Bone marrow (tissue), 2 donors: ENCODE measurements around the gene DPM3.
"Not testable (repeated sequence)": the region's sequence is repeated elsewhere in the genome, so short reads cannot be mapped to it uniquely, and the experiment has no call there.

ENCODE experiments used
- DNase-seq, 2 donors: peaks; one replicate each; lab custom pipeline; 2025; lab: John Stamatoyannopoulos, UW

DPM3 gene

GRCh38 chr1:155139895-155140629, at the start of gene DPM3:
TSS of gene DPM3 (minus strand) at chr1:155140531. CDS start at chr1:155140240, 291 bp downstream.
- peak; percentile 65 to 76 for DNase-seq

GRCh38 chr1:155189926-155190325, 49.6 kb upstream of the DPM3 start:
- not testable (repeated sequence) for DNase-seq

GRCh38 chr1:155188268-155188667, 47.9 kb upstream of the DPM3 start:
- no peak for DNase-seq

GRCh38 chr1:155187456-155187891, 47.1 kb upstream of the DPM3 start:
- no peak for DNase-seq

GRCh38 chr1:155186794-155187455, 46.6 kb upstream of the DPM3 start:
- DNase-seq, result no peak

GRCh38 chr1:155186067-155186793, 45.9 kb upstream of the DPM3 start:
- no peak for DNase-seq

GRCh38 chr1:155185783-155186066, 45.4 kb upstream of the DPM3 start:
- DNase-seq, result no peak

- DNase-seq, result peak in 1 of 2 donors; percentile 40
These were observed 44.8 kb upstream of the DPM3 start for GRCh38 chr1:155184835-155185782.

- DNase-seq, result no peak
These were observed 44.0 kb upstream of the DPM3 start for GRCh38 chr1:155184351-155184811.

GRCh38 chr1:155183775-155184221, 43.5 kb upstream of the DPM3 start:
- DNase-seq, result no peak

GRCh38 chr1:155182052-155182550, 41.8 kb upstream of the DPM3 start:
- DNase-seq, result no peak

GRCh38 chr1:155181371-155182051, 41.2 kb upstream of the DPM3 start:
- no peak for DNase-seq

- DNase-seq, result no peak
These were observed 39.0 kb upstream of the DPM3 start for GRCh38 chr1:155179112-155180031.

GRCh38 chr1:155178441-155179111, 38.2 kb upstream of the DPM3 start:
- DNase-seq, result peak in 1 of 2 donors; percentile 25

GRCh38 chr1:155177918-155178281, 37.6 kb upstream of the DPM3 start:
- no peak for DNase-seq

GRCh38 chr1:155177192-155177917, 37.0 kb upstream of the DPM3 start:
- no peak for DNase-seq

- DNase-seq, result peak; percentile 44 to 50
These were observed 36.3 kb upstream of the DPM3 start for GRCh38 chr1:155176544-155177071.

GRCh38 chr1:155175927-155176371, 35.6 kb upstream of the DPM3 start:
- DNase-seq, result no peak
